ENCODE results near the gene SHISAL2B. TPM values are rescaled to one million over a fixed set of nuclear protein-coding genes. Genes with fewer than 3 reads are reported as not detected.

Gene SHISAL2B
- total RNA-seq = not detected in 2 replicates

GRCh38 chr5:64690417-64691151 lies at the start of gene SHISAL2B:
SHISAL2B (plus strand) TSS chr5:64690503; CDS start chr5:64690624, 121 bp downstream.

Other genes starting within 250 kb of the SHISAL2B start
- gene RGS7BP, start 184.5 kb upstream of the SHISAL2B start, total RNA-seq = 0.17 and 0.35 TPM in 2 replicates
- 5.3 and 6.1 TPM in 2 replicates for gene SREK1IP1, start 78.2 kb downstream of the SHISAL2B start, total RNA-seq
- gene CWC27, start 78.4 kb downstream of the SHISAL2B start, total RNA-seq = 5.8 and 7.4 TPM in 2 replicates